ENCODE measurements around the gene ERVV-1.
"Not testable (repeated sequence)": the region's sequence is repeated elsewhere in the genome, so short reads cannot be mapped to it uniquely, and the experiment has no call there.

Gene ERVV-1

GRCh38 chr19:53013621-53014020, at the start of gene ERVV-1:
Gene ERVV-1 (plus strand): TSS chr19:53013921. CDS start chr19:53014091, 170 bp downstream.
- no peak for DNase-seq (ENCODE audit: low read depth in 2 of 2)

GRCh38 chr19:52967772-52968171, 45.9 kb upstream of the ERVV-1 start:
- DNase-seq (ENCODE audit: low read depth in 2 of 2), result no peak

- DNase-seq (ENCODE audit: low read depth in 2 of 2), result no peak
Observed at GRCh38 chr19:52981329-52981728, 32.4 kb upstream of the ERVV-1 start.

DNA sequence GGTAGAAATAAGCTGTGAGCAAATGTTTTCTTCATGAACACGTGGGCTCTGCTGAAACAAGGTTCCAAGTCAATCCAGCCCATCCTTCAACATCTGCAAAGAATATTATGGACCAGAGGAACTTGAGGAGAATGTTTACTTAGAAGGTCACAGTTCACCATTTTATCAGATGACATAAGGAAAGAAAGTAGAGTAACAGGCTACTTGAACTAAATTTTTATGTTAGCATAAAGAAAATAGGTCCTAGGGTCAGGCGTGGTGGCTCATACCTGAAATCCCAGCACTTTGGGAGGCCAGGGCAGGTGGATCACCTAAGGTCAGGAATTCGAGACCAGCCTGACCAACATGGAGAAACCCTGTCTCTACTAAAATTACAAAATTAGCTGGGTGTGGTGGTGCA, 30.6 kb upstream of the ERVV-1 start:
- DNase-seq (ENCODE audit: low read depth in 2 of 2), result not testable (repeated sequence)

- DNase-seq (ENCODE audit: low read depth in 2 of 2), result no peak
Observed at GRCh38 chr19:52987221-52987620, 26.5 kb upstream of the ERVV-1 start.

- DNase-seq (ENCODE audit: low read depth in 2 of 2), result no peak
Observed at GRCh38 chr19:52988506-52988905, 25.2 kb upstream of the ERVV-1 start.

DNA sequence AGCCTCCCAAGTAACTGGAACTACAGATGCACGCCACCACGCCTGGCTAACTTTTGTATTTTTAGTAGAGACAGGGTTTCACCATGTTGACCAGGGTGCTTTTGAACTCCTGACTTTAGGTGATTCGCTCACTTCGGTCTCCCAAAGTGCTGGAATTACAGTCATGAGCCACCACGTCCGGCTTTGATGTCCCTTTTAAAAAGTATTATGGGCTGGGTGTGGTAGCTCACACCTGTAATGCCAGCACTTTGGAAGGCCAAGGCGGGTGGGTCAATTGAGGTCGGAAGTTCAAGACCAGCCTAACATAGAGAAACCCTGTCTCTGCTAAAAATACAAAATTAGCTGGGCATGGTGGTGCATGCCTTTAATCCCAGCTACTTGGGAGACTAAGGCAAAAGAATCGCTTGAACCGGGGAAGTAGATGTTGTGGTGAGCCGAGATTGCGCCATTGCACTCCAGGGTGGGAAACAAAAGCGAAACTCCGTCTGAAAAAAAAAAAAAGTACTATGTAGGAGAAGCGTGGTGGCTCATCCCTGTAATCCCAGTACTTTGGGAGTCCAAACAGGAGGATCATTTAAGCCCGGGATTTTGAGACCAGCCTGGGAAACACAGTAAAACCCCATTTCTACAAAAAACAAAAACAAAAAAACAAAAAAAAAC, 22.8 kb upstream of the ERVV-1 start:
- no peak for DNase-seq (ENCODE audit: low read depth in 2 of 2)

- DNase-seq (ENCODE audit: low read depth in 2 of 2), result no peak
Observed at GRCh38 chr19:52991484-52991883, 22.2 kb upstream of the ERVV-1 start.

DNA sequence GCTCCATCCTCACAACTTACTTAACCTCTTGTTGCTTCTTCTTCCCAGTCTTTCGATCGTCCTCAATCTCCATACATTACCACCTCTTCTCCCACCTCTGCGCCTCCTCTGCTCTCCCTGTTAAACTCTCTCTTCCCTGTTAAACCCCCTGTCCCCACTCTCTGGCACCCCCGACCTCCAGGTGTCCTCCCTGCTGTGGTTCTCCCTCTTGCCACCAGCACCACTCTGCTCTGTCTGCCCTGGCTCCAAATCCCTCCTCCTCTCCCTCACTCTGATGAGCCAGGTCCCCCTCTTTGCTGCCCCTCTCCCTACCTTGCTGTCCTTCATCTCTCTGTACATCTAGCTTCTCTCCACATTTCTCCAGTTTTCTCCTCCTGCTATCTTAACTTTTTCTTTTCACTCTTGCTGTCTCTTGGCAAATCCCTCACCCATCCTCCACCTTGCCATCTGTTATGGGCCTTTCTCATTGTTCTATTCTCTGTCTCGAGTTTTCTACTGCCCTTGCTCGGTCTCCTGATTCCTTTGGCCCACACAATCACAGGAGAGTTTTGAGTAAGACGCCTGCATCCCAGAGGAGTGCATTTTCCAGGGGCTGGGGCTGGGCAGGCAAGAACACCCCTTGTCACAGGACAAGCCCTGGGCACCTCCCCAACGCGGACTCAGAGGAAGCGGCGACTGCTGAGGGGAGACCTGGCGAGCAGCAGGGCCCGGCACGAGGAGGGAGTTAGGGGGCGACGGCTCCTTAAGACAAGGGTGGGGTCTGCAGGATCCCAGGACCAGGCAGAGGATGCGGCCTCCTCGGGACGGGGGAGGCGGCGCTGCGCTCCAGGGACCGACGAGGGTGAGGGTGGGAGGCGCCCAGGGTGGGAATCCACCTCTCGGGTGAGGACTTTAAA, 21.4 kb upstream of the ERVV-1 start:
- DNase-seq (ENCODE audit: low read depth in 2 of 2), result no peak

GRCh38 chr19:52993342-52994178, 20.2 kb upstream of the ERVV-1 start:
- DNase-seq (ENCODE audit: low read depth in 2 of 2), result peak; percentile 47 to 70

- no peak for DNase-seq (ENCODE audit: low read depth in 2 of 2)
Observed at GRCh38 chr19:52995711-52996110, 18.0 kb upstream of the ERVV-1 start.

GRCh38 chr19:52997975-52998374, 15.7 kb upstream of the ERVV-1 start:
- no peak for DNase-seq (ENCODE audit: low read depth in 2 of 2)

DNA sequence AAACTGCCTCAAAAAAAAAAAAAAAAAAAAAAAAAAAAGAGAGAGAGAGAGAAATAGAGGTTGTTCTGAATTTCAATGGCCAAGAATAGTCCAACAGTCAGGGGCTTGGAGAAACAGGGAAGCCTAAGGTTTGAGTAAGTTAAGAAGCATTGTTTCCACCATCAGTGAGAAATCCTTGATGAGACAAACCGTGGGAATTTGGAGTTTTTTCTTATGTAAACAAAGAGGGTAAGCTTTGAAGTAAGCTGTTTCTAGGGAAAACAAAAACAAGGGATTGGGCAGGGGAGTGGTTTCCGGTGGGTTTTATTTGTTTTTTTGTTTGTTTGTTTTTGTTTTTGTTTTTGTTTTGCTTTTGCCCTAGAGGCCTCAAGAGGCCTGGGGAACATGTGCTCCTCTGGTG, 11.2 kb upstream of the ERVV-1 start:
- DNase-seq (ENCODE audit: low read depth in 2 of 2), result no peak

DNA sequence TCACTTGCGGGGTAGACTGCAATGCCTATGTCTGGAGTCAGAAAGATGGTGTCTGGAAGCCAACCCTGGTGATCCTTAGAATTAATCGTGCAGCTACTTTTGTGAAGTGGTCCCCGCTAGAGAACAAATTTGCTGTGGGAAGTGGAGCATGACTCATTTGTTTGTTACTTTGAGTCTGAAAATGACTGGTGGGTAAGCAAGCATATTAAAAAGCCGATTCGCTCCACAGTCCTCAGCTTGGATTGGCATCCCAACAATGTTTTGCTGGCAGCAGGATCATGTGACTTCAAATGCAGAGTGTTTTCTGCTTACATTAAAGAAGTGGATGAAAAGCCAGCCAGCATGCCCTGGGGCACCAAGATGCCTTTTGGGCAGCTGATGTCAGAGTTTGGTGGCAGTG, 9.5 kb upstream of the ERVV-1 start:
- no peak for DNase-seq (ENCODE audit: low read depth in 2 of 2)

- DNase-seq (ENCODE audit: low read depth in 2 of 2), result no peak
Observed at GRCh38 chr19:53007200-53007599, 6.5 kb upstream of the ERVV-1 start.

GRCh38 chr19:53007606-53008005, 6.1 kb upstream of the ERVV-1 start:
- DNase-seq (ENCODE audit: low read depth in 2 of 2), result no peak

DNA sequence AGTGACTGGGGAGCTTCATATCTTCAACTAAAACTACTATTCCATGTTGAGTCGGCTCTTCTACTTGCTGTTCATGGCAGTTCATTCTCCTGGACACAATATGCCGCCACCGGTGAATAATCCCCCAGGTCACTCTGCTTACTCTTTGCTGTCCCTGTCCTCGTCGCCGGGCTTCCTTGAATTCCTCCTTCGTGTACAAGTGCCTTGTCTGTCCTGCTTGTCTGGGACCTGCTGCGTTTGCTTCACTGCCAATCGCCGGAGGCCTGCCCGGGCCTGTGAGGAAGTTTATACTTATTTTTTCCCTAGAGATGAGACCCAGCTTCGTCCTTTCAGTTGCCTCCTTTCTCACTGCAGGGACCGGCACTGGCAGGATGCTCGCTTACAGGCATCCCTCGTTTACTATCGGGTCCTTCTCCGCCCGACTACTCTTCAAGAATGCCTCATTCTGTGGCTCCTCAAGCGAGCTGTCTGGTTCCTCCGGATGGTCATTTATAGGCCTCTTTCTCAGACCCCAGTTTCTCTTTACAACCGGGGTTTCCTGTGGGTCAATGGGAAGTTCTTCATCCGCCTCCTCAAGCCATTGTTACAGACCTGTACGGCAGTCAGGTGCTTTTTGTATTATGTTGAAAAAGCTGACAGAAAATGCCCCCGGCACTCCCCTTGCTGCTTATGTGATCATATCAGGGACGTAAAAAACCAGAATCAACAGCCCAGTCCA, 5.5 kb upstream of the ERVV-1 start:
- no peak for DNase-seq (ENCODE audit: low read depth in 2 of 2)

- no peak for DNase-seq (ENCODE audit: low read depth in 2 of 2)
Observed at GRCh38 chr19:53010494-53010893, 3.2 kb upstream of the ERVV-1 start.

DNA sequence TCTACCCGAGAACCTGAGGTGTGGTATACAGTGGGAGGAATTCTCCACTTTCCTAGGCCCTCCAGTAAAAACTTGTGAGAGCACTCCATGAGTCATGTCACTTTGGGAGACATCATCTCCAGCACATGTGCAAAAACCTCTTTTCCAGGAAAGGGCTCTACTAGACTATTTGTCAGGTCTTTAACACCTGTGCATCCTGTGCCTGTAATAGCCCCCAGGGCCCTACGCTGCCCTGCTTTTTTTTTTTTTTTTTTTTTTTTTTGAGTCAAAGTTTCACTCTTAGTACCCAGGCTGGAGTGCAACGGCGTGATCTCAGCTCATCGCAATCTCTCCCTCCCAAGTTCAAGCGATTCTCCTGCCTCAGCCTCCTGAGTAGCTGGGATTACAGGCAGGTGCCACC, 1.7 kb upstream of the ERVV-1 start:
- no peak for DNase-seq (ENCODE audit: low read depth in 2 of 2)

DNA sequence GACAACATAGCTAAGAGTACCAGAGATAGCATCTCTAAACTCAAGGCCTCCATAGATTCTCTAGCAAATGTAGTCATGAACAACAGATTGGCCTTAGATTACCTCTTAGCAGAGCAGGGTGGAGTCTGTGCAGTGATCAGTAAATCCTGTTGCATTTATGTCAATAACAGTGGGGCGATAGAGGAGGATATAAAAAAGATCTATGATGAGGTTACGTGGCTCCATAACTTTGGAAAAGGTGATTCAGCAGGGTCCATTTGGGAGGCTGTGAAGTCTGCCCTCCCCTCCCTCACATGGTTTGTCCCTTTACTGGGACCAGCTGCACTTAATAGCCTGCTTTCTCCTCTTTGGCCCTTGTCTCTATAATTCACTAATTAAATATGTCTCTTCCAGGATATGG, 1.4 kb downstream of the ERVV-1 start:
- DNase-seq (ENCODE audit: low read depth in 2 of 2), result no peak

GRCh38 chr19:53015730-53016129, 2.0 kb downstream of the ERVV-1 start:
- DNase-seq (ENCODE audit: low read depth in 2 of 2), result no peak

- no peak for DNase-seq (ENCODE audit: low read depth in 2 of 2)
Observed at GRCh38 chr19:53019684-53020083, 6.0 kb downstream of the ERVV-1 start.
